ENCODE measurements around the gene CTDSP2. TPM values are rescaled to one million over a fixed set of nuclear protein-coding genes. Genes with fewer than 3 reads are reported as not detected.
A peak's percentile ranks its signal among the peaks of the same experiment; 100 is the strongest.

CTDSP2 gene
- total RNA-seq, 2 donors from 2014 or later: 67.6 to 105 TPM

DNA sequence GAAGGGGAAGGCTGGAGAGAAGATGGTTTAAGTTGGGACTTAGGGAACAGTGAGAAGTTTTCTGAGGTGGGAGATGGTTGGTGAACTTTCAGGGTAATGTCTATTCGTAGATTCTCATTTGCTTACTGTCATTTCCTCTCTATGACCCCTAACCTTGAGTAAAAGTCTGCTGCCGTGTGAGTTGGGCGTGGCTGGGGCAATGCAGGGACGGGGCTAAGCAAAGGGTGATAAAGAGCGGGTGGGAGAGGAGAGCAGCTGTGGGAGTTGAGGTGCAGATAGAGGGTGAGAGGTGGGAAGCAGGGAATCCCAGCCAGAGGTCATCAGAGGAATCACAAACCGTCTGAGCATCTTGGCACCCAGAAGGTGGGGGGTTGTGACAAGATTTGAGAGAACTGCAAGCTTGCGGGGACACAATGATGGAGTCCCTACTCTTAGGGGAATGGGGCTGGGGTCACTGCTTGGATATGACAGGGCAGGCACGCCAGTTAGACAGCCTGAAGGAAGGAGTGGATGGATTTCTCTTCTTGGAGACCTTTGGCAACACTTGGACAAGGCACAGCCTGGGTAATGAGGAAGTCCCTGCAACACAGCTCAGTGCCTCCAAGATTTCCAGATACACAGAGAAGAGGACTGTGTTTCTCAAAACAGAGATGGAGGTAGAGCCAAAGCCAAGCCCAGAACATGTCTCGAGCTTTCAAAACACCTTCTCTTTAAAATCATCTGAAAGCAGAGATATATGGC is 45.9 kb upstream of the CTDSP2 start:
- DNase-seq (ENCODE audit: low spot score): no peak
- H3K9me3 ChIP-seq: no peaks in the 10 kb centered on the region
- H3K4me1 ChIP-seq: peaks cover 0 to 97% of the 10 kb centered on the region in 2 donors
- peak overlapping the region; percentile 95 to 100 for H3K27ac ChIP-seq
- TF ChIP-seq, protein P1, sequence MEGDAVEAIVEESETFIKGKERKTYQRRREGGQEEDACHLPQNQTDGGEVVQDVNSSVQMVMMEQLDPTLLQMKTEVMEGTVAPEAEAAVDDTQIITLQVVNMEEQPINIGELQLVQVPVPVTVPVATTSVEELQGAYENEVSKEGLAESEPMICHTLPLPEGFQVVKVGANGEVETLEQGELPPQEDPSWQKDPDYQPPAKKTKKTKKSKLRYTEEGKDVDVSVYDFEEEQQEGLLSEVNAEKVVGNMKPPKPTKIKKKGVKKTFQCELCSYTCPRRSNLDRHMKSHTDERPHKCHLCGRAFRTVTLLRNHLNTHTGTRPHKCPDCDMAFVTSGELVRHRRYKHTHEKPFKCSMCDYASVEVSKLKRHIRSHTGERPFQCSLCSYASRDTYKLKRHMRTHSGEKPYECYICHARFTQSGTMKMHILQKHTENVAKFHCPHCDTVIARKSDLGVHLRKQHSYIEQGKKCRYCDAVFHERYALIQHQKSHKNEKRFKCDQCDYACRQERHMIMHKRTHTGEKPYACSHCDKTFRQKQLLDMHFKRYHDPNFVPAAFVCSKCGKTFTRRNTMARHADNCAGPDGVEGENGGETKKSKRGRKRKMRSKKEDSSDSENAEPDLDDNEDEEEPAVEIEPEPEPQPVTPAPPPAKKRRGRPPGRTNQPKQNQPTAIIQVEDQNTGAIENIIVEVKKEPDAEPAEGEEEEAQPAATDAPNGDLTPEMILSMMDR (IDR thresholded peaks at IDR 0.05): no peak
- H3K27me3 ChIP-seq: no peaks in the 10 kb centered on the region
- no peak overlapping the region for H3K4me3 ChIP-seq
- no peaks in the 10 kb centered on the region for H3K36me3 ChIP-seq

GRCh38 chr12:57891542-57892228 is 45.2 kb upstream of the CTDSP2 start:
- TF ChIP-seq, protein P1 (IDR thresholded peaks at IDR 0.05): no peak
- Histone ChIP-seq H3K4me3 (no peak overlapping the region), H3K27me3 (no peaks in the 10 kb centered on the region), H3K27ac (peak overlapping the region; percentile 95 to 100), H3K36me3 (no peaks in the 10 kb centered on the region), H3K4me1 (peaks cover 0 to 93% of the 10 kb centered on the region in 2 donors), H3K9me3 (no peaks in the 10 kb centered on the region)
- no peak for DNase-seq (ENCODE audit: low spot score)

DNA sequence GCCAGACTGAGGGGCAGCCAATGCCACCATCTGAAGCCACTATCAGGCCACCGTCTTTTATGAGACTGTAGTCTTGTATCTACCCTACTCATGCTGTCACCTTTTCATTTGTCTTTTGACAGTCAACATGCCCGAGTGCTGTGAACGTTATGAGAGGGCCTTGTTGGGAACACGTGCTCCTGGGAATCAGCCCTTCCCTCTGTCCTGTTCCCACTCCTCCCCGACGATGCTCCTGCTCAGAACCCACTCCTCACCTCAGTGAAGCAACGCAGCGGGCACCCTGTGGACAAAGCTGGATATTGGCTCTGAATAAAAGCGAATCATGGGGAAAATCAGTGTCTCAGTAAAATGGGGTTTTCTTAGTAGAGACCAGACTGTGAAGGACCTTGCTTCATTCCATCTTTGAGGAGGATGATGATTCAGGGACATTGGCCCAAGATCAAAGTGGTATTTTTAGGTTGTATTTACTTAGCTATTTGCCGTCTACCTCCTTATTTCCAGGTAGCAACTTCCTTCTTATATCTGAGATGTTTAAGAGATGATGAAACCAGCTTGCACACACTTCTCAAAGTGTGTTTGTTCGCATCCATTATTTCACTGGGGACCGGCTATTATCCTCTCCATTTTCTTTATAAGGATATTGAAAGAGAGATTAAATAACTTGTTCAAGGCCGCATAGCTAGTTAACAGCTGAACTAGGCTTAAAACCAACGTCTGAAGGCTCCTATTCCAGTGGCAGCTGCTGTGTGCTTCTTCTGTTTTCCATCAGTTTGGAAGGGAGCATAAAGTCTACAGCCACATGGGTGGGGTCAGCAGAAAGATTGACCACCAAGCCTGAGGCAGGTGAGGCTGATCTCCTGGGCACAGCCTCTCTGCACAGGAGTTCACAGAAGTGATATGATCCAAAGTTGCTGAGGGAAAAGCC is 43.9 kb upstream of the CTDSP2 start:
- H3K27me3 ChIP-seq: no peaks in the 10 kb centered on the region
- H3K27ac ChIP-seq: peak overlapping the region; percentile 86 to 91
- H3K4me3 ChIP-seq: no peak overlapping the region
- no peaks in the 10 kb centered on the region for H3K9me3 ChIP-seq
- TF ChIP-seq, protein P1 (IDR thresholded peaks at IDR 0.05): no peak
- DNase-seq (ENCODE audit: low spot score): no peak
- peaks cover 0 to 87% of the 10 kb centered on the region in 2 donors for H3K4me1 ChIP-seq
- H3K36me3 ChIP-seq: no peaks in the 10 kb centered on the region

- Histone ChIP-seq H3K36me3 (no peaks in the 10 kb centered on the region), H3K27ac (peak overlapping the region; percentile 86 to 91), H3K4me3 (peak overlapping the region in 1 of 2 donors; percentile 25), H3K4me1 (peaks cover 0 to 77% of the 10 kb centered on the region in 2 donors), H3K27me3 (no peaks in the 10 kb centered on the region), H3K9me3 (peaks cover 0 to 6% of the 10 kb centered on the region in 2 donors)
- TF ChIP-seq, protein P1 (IDR thresholded peaks at IDR 0.05): no peak
- DNase-seq (ENCODE audit: low spot score): peak; percentile 92
Observed at GRCh38 chr12:57889500-57889989, 43.0 kb upstream of the CTDSP2 start.

- H3K4me3 ChIP-seq: no peak overlapping the region
- H3K27ac ChIP-seq: peak overlapping the region; percentile 86 to 91
- peaks cover 0 to 6% of the 10 kb centered on the region in 2 donors for H3K9me3 ChIP-seq
- TF ChIP-seq, protein P1 (IDR thresholded peaks at IDR 0.05): no peak
- no peaks in the 10 kb centered on the region for H3K27me3 ChIP-seq
- H3K4me1 ChIP-seq: peaks cover 0 to 68% of the 10 kb centered on the region in 2 donors
- no peak for DNase-seq (ENCODE audit: low spot score)
- H3K36me3 ChIP-seq: no peaks in the 10 kb centered on the region
Observed at GRCh38 chr12:57888409-57889157, 42.1 kb upstream of the CTDSP2 start.

Data from right atrium auricular region (tissue), 2 donors.